Vagina (tissue), 2 donors: ENCODE measurements around the gene SH3YL1. TPM values are rescaled to one million over a fixed set of nuclear protein-coding genes. Genes with fewer than 3 reads are reported as not detected.

Experiments used
- DNase-seq, 2 donors: peaks; one replicate each; pipeline ENCODE4 v3.0.0-alpha.2; 2017; ENCODE audit errors: extremely low spot score in 2 of 2
- H3K27ac ChIP-seq: fragments of 200-600 bp; sonication (generic); one replicate; pipeline ENCODE4 v1.5.1; 2019
- H3K27me3 ChIP-seq: fragments of 200-600 bp; sonication (generic); one replicate; pipeline ENCODE4 v1.5.1; 2019
- H3K36me3 ChIP-seq, 2 donors: fragments of 200-600 bp; sonication (generic); one replicate each; pipeline ENCODE4 v1.5.1; 2017 to 2019
- H3K4me1 ChIP-seq: fragments of 200-600 bp; sonication (generic); one replicate; pipeline ENCODE4 v1.5.1; 2019
- H3K4me3 ChIP-seq, 2 donors: fragments of 200-600 bp; sonication (generic); 1 replicate in 1 of 2; 2 replicates in 1 of 2; pipeline ENCODE4 v1.5.1; 2016 to 2019
- H3K9me3 ChIP-seq: fragments of 200-600 bp; sonication (generic); one replicate; pipeline ENCODE4 v1.5.1; 2019
- CTCF ChIP-seq, 3 experiments: fragments of 450-650 bp in 2 of 3; fragments of 200-600 bp in 1 of 3; sonication (generic) in 1 of 3; IDR thresholded peaks; one replicate each; pipeline ENCODE4 v1.5.1; 2017 to 2019; ENCODE audit warnings: antibody characterized with exemption in 3 of 3, mild to moderate bottlenecking in 2 of 3, moderate library complexity in 2 of 3
- POLR2A ChIP-seq, 2 donors: fragments of 450-650 bp; IDR thresholded peaks; one replicate each; pipeline ENCODE4 v1.6.1; 2017; ENCODE audit warnings: antibody characterized with exemption in 2 of 2, mild to moderate bottlenecking in 2 of 2, moderate library complexity in 2 of 2
- POLR2AphosphoS5 ChIP-seq, 2 donors: sonication (generic); formaldehyde crosslinking; IDR thresholded peaks; one replicate each; pipeline ENCODE4 v1.9.0; 2017; ENCODE audit warnings: antibody characterized with exemption in 2 of 2, mild to moderate bottlenecking in 2 of 2, low read depth in 1 of 2; ENCODE audit not compliant: insufficient read depth in 1 of 2
- intact Hi-C: fragments of 100-400 bp; cut with DNase I; formaldehyde crosslinking; loops from one replicate; pipeline ENCODE4 v1.15.1; 2023
- total RNA-seq: library from RNA; depleted of rRNA; stranded (reverse); fragments of >200 nt; gene quantifications from one replicate; pipeline ENCODE4 v1.2.3, GENCODE V29; 2016

SH3YL1 gene
- total RNA-seq, 1 donor from 2014 or later, result 32.9 TPM

- peaks cover 0 to 28% of the 10 kb centered on the region in 2 donors for H3K36me3 ChIP-seq
- peaks cover 41% of the 10 kb centered on the region for H3K4me1 ChIP-seq
Measured at GRCh38 chr2:270861-271260, 7.0 kb upstream of the SH3YL1 start.

GRCh38 chr2:269356-270030 is 5.7 kb upstream of the SH3YL1 start:
- peaks cover 0 to 22% of the 10 kb centered on the region in 2 donors for H3K36me3 ChIP-seq
- H3K27ac ChIP-seq, result no peak overlapping the region
- no peaks in the 10 kb centered on the region for H3K27me3 ChIP-seq
- TF ChIP-seq CTCF (IDR thresholded peaks at IDR 0.05), result no peak
- no peak for TF ChIP-seq POLR2AphosphoS5 (IDR thresholded peaks at IDR 0.05; ENCODE audit: insufficient read depth in 1 of 2, low read depth in 1 of 2)
- no peak for TF ChIP-seq POLR2A (IDR thresholded peaks at IDR 0.05)
- intact Hi-C loops, result no loop called here
- peak in 1 of 2 donors; percentile 58 for DNase-seq
- no peaks in the 10 kb centered on the region for H3K9me3 ChIP-seq
- peaks cover 48% of the 10 kb centered on the region for H3K4me1 ChIP-seq
- no peak overlapping the region for H3K4me3 ChIP-seq

More at GRCh38 chr2:270861-271260, 7.0 kb upstream of the SH3YL1 start:
- DNase-seq, result peak in 1 of 2 donors; percentile 60
- intact Hi-C loops, result no loop called here
- no peak for TF ChIP-seq POLR2A (IDR thresholded peaks at IDR 0.05)
- no peak for TF ChIP-seq POLR2AphosphoS5 (IDR thresholded peaks at IDR 0.05; ENCODE audit: insufficient read depth in 1 of 2, low read depth in 1 of 2)
- TF ChIP-seq CTCF (IDR thresholded peaks at IDR 0.05), result no peak
- Histone ChIP-seq H3K27ac (no peak overlapping the region), H3K27me3 (no peaks in the 10 kb centered on the region), H3K9me3 (no peaks in the 10 kb centered on the region), H3K4me3 (no peak overlapping the region)

GRCh38 chr2:268323-268722 is 4.5 kb upstream of the SH3YL1 start:
- intact Hi-C loops, result no loop called here
- no peak for TF ChIP-seq CTCF (IDR thresholded peaks at IDR 0.05)
- peaks cover 58% of the 10 kb centered on the region for H3K4me1 ChIP-seq
- DNase-seq, result no peak
- peaks cover 0 to 11% of the 10 kb centered on the region in 2 donors for H3K36me3 ChIP-seq
- H3K27ac ChIP-seq, result no peak overlapping the region
- H3K4me3 ChIP-seq, result no peak overlapping the region
- no peaks in the 10 kb centered on the region for H3K9me3 ChIP-seq
- no peaks in the 10 kb centered on the region for H3K27me3 ChIP-seq

GRCh38 chr2:264493-265468 is 949 bp upstream of the SH3YL1 start, which contains the start of gene ACP1:
ACP1 (plus strand) TSS chr2:264947; CDS start chr2:264965, 18 bp downstream.
- peaks cover 57% of the 10 kb centered on the region for H3K4me1 ChIP-seq
- TF ChIP-seq CTCF (IDR thresholded peaks at IDR 0.05), result no peak
- peak in 1 of 2 donors; percentile 91 for TF ChIP-seq POLR2AphosphoS5 (IDR thresholded peaks at IDR 0.05; ENCODE audit: insufficient read depth in 1 of 2, low read depth in 1 of 2)
- TF ChIP-seq POLR2A (IDR thresholded peaks at IDR 0.05), result peak in 1 of 2 donors; percentile 60
- intact Hi-C loops, result no loop called here

More at GRCh38 chr2:264493-265468, 949 bp upstream of the SH3YL1 start, which contains the start of gene ACP1:
- Histone ChIP-seq H3K9me3 (no peaks in the 10 kb centered on the region), H3K27me3 (no peaks in the 10 kb centered on the region), H3K4me3 (peak within 1 kb of the TSS; percentile 88 to 89), H3K27ac (peak within 1 kb of the TSS; percentile 85), H3K36me3 (peaks cover 0 to 4% of the 10 kb centered on the region in 2 donors)
- DNase-seq, result peak; percentile 94 to 98
